Stimulated activated CD8-positive, alpha-beta memory T cell treated with anti-CD3 and anti-CD28 coated beads, Interleukin-4, amount 100 ng/mL, for 1 hour (primary cell): Measurements from ENCODE around the gene NUMA1.
A peak's percentile ranks its signal among the peaks of the same experiment; 100 is the strongest.

Experiments
- DNase-seq, 2 donors: peaks; one replicate each; pipeline ENCODE4 v3.0.0-alpha.2; 2020; ENCODE audit warnings: low read depth in 2 of 2, low spot score in 1 of 2

NUMA1 gene

DNA sequence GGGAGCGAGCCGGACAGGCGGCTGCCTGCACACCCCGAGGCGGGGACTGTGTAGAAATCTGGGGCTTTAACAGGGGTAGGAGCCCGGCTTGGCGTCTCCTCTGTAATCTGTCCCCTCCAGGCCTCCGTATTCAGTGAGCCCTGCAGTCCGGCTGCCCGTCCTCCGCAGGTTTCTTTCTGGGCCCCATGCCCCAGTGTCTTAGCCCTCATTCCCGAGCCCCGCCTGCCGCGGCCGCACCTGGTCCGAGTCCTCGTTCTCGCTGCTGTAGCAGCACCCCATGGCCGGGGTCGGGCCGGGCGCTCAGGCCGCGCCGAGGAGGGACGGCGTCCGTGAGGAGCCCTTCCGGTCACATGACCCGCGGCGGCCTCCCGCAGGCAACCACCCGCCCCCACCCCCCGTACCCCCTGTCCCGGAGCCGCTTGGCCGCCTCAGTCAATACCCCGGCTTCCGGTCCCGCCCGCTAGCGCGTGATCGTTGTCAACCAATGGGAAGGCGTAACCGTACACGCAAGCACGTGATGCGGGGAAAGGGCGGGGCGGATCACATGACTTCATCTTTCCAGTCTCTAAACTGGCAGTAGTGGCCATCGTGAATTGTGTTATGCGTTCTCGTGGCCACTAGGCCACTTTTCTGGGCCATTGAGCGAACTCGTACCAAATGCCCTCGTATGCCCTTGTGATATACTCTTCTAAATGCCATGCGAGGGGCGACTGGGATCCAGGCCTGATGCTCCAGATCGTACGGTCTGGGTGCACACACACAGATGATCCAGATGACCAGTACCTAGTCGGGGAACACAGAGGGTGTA, 22.8 kb upstream of the NUMA1 start, which contains the start of gene LAMTOR1:
TSS of gene LAMTOR1 (minus strand) at position 352 of the 808 bp plus-strand sequence. CDS start at position 279, 73 bp downstream.
- peak; percentile 96 to 97 for DNase-seq

GRCh38 chr11:72102631-72102945, 22.2 kb upstream of the NUMA1 start:
- no peak for DNase-seq

DNA sequence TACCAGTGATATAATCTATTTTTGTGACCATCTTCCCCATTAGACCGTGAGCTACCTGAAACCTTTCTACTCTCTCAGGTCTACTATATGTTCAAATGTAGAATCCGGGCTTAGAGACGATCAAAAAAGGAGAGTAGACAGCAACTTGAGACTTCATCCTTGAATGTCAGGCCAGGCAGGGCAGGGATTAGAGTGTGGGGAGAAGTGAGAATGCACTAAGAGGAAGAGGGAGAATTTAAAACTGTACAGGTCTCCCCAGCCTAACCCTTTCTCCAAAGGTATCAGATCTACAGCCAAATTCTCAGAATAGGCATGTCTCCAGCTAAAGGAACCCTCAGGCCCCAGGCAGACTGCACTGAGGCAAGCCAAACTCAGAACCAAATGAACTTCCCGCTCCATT, 21.8 kb upstream of the NUMA1 start:
- DNase-seq: no peak

- no peak for DNase-seq
Observed at GRCh38 chr11:72100462-72100861, 20.1 kb upstream of the NUMA1 start.

- DNase-seq: no peak
Observed at GRCh38 chr11:72100009-72100408, 19.7 kb upstream of the NUMA1 start.

DNA sequence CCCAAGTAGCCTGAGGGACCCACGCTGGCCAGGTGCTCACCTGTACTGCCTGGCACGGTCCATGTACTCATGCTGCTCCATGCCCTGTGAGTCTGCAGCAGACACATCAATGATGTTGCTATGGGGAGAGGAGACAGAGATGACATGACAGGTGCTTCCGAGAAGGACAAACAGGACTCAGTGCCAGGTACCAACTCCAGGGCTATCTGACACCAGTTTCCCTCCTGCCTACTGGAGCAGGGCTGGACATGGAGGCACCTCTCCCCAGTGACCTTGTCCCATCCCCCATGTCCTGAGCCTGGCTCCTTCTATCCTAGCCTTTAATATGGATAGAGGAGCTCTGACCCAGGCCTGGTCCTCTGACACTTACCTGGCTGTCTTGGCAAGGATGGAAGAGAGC, 18.4 kb upstream of the NUMA1 start:
- DNase-seq: no peak

DNA sequence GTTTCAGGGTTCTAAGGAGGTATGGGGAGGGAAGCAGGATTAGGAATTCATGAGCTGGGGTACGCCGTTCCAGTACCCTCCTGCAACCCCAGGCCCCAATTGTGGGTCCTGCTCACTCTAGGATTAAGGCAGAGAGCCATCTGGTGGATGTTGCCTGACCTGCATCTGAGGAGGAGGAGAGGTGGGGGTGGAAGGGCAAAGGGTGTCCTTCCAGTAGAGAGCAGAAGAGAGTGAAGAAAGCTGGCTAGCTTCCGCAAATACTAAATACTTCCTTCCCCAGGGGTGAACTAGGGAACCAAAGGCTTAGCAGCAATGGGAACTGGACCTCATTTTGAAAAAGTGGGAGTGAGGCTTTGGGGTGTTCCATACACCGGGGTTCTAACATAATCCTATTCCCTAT, 10.9 kb upstream of the NUMA1 start:
- peak in 1 of 2 donors; percentile 37 for DNase-seq

GRCh38 chr11:72088076-72088808, 7.9 kb upstream of the NUMA1 start:
- no peak for DNase-seq

DNA sequence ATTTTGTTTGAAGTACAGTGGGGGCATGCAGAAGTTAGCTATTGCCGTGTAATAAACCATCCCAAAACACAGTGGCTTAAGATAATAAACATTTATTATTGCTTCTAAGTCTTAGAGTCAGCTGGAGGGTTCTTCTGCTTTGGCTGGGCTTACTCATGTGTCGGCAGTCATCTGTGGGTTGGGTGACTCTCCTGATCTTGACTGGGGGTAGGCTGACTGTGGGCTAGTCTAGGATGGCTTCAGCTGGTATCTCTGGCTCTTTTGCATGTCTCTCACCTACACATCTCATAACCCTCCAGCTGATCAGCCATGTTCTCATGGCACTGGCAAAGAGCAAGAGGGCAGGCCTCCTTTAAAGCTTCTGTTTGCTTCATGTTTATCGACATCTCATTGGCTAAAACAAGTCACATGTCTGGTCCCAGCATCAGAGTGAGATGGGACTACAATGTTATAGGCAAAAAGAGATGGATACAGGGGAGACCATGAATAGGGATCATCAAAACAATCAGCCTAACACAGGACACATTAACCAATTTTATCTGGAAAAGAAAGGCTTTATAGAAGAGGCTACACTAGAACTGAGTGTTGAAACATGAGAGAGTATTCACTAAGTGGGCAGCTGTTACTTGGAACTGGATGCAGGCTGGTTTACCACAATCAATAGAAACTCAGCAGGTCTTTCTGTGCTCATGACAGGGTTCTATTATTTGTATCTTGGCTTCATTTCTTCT, 5.4 kb upstream of the NUMA1 start:
- no peak for DNase-seq

DNA sequence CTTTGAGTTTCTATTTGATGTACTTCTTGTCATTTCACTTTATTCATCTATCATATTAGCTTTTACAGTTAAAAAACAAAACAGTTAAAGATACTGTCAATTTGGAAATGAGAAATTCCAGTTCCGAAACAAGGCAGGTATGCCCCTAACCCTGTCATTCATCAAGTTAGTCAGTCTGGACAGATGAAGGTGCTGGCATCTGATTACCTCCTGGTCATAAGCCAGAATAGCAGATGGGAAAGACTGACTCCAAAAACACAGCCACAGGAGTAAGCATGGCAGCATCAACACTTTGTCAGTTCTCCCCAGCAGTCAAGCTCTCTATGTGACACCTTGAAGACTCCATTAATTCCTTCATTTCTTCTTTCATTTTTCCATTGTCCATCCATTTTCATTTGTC, 4.6 kb upstream of the NUMA1 start:
- no peak for DNase-seq

- no peak for DNase-seq
Observed at GRCh38 chr11:72084076-72084475, 3.7 kb upstream of the NUMA1 start.

DNA sequence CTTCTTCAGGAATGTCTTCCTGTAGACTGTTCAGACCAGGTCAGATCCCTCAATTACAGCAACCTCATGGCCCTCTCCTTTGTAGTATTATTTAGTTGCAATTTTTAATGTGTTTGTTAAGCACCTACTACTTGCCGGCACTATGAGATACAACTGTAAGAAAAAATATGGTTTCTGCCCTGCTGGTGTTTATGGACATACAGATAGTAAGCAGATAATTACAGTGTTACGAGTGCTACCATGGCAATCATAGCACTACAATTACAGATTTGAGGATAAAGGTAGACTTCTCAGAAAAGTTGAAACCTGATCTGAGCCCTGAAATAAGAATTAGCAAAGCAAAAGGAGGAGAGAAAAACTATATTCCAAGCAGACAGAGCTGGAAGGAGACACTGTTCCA, 3.1 kb upstream of the NUMA1 start:
- DNase-seq: no peak

DNA sequence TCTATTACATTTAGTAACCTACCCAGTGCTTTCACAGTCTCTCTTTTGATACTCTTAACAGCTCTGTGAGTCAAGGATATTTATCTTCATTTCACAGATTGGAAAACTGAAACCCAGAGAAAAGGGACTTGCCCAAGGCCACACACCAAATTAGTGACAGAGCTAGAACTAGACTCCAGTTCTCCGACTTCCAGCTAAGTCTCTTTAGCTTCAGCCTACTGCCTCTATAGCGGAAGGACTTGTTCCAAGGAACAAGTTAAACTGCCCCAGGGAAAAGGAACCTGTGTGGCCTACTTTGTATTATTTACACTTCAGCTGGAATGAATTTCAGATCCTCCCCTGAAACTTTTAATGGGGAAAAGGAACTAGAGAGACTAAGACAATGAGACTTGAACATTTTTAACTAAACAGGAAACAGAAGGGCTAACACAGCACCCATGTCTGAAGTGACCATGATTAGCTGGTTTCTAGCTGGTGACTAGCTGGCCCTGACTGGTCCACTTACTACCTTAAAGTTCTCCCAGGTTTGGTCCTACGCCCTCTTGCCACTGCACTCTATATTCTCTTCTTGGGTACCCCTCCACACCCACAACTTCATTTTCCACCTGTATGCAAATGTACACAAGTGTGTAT, 1.6 kb upstream of the NUMA1 start:
- no peak for DNase-seq

DNA sequence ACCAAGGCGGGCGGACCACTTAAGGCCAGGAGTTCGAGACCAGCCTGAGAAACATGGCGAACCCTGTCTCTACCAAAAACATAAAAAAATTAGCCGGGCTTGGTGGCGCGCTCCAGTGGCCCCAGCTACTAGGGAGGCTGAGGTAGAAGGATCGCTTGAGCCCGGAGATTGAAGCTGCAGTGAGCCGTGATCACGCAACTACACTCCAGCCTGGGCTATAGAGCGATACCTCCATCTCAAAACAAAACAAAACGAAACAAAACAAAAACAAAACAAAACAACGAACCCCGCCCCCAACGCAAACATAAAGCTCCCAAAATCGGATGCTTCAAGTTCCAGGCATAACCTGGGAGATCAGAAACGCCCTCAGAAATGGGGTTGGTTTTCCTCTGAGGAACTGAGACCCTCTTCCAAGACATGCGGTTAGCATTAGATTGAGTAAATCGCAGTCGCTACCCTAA, 872 bp upstream of the NUMA1 start:
- DNase-seq: no peak

- no peak for DNase-seq
Observed at GRCh38 chr11:72079819-72080325, 470 bp downstream of the NUMA1 start.

DNA sequence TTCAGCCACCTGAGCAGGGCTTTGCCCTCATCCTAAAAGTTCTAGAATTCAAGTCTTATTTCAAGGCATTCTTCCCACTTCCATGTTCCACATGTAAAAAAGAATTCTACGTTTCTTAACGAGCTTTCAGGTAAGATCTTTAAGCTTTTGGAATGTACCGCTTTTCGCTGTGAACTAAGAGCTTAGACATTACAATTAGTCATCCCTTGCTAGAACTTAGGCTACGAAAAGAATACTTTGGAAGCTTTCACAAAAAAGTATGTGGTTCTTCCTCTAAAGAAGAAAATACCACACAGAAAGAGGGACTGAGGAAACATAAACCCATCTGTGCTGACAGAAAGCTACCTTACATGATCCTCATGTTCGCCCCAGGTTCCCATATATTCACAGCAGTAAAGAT, 1.9 kb downstream of the NUMA1 start:
- no peak for DNase-seq

GRCh38 chr11:72075756-72076155, 4.6 kb downstream of the NUMA1 start:
- DNase-seq: no peak

DNA sequence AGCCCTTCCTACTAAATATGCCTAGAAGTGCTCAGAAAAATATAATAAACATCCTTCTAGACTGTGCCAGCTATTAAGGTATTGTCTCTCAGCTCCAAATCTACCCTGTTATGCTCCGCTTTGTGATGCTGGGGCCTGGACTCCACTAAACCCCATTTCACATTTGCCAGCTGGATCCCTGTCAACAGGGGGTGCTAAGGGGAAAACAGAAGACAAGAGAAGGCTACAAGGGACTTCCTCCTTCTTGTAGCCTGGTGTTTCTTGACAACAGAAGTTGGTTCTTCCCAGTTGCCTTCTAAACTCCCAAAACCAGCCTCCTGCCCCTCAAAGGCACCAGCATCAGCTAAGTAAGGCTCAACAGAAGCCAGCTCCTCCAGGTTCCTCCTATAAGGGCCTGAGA, 5.2 kb downstream of the NUMA1 start:
- DNase-seq: no peak

- no peak for DNase-seq
Observed at GRCh38 chr11:72072348-72072747, 8.0 kb downstream of the NUMA1 start.

DNA sequence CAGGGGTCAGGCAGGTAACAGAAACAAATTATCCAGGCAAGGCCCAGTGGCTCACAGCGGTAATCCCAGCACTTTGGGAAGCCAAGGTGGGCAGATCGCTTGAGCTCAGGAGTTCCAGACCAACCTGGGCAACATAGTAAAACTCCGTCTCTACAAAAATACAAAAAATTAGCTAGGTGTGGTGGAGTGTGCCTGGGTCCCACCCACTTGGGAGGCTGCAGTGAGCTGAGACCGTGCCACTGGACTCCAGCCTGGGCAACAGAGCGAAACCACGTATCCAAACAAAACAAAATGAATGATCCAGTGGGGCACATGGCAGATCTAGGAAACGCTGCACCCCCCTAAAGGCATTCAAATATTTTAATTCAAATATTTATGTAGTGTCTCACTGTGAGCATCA, 9.9 kb downstream of the NUMA1 start:
- no peak for DNase-seq

DNA sequence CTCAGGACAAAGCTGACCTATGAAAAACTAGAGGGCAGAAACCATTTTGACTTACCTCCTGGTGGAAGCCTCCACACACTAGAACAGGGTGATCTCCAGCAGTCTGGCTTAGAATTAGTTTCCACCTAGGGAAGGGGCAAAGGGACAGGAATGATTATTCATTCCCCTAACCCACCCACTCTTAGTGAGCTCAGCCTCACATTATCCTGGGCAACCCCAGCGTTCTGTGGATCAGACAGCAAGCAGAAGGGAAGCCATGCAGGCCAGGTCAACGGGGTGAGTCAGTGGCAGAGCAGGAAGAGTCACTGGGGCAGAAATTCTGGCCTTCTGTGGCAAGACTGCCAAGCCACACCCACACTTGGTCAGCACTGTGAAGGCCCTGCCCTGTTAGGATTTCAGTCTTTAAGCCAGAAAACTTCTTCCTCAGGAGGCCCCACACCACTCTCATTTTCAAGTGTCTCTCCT, 10.5 kb downstream of the NUMA1 start:
- no peak for DNase-seq
